NCI-H2029 treated with DMSO at 0.1 percent for 48 hours (cell line): ENCODE data around the gene METTL8.
"Not testable (repeated sequence)": the region's sequence is repeated elsewhere in the genome, so short reads cannot be mapped to it uniquely, and the experiment has no call there.

Experiments used
- DNase-seq: peaks from one replicate; lab custom pipeline; 2025; lab: John Stamatoyannopoulos, UW

Gene METTL8

DNA sequence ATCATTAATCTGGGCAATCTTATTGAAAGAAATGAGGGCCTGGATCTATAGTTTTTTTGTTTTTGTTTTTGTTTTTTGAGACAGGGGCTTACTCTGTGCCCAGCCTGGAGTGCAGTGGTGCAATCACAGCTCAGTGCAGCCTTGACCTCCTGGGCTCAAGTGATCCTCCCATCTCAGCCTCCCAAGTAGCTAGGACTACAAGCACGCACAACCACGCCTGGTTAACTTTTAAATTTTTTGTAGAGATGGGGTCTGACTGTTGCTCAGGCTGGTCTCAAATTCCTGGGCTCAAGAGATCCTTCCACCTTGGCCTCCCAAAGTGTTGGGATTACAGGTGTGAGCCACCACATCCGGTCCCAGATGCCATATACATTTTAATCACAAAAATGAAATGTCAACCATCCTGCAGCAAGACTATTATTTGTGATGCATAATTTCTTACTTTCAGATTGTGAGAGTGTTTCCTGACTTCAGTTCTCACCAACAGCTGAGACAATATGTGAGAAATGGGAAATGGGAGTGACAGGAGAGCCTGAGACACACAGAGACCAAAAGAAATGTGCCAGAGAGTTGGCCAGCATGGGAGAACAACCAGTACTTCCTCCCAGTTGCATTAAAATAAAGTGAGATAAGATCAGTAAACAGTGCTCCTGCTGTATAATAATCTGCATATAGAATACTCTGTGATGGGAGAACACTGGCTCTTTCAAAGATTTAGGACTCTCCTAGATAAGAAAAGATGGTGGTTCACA is 87.6 kb downstream of the METTL8 start:
- no peak for DNase-seq

DNA sequence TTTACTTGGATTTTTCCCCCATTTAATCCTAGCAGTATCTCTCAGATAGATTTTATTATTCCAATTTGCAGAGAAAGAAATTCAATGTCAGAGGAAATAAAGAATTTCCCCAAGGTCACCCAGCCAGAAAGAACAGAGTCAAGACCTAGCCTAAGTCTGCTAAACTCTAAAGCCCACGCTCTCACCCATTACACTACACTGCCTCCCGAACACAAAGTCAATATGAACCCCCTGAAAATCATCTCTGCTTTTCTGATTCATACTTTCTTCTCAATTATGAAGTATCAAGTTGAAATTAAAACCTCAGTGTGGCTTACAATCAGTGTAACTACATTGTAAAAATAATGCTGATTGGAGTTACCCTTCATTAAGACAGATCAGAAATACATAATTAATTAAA is 89.6 kb downstream of the METTL8 start:
- DNase-seq: no peak

DNA sequence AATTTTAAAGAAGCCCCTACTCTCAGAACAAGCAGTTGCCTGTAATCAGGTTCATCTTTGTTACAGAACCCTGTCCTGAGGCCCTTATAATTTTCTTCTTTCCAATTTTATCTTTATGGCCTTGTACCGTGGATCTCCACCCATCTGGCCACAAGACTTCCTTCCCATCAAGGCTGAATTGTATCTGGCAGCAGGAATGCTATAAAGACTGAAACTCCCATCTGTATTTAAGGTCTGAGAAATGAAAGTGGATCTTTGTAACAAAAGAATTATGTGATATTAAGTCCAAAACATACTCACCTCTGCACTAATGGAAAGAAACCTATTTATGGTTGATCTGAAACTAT is 91.8 kb downstream of the METTL8 start:
- DNase-seq: no peak

DNA sequence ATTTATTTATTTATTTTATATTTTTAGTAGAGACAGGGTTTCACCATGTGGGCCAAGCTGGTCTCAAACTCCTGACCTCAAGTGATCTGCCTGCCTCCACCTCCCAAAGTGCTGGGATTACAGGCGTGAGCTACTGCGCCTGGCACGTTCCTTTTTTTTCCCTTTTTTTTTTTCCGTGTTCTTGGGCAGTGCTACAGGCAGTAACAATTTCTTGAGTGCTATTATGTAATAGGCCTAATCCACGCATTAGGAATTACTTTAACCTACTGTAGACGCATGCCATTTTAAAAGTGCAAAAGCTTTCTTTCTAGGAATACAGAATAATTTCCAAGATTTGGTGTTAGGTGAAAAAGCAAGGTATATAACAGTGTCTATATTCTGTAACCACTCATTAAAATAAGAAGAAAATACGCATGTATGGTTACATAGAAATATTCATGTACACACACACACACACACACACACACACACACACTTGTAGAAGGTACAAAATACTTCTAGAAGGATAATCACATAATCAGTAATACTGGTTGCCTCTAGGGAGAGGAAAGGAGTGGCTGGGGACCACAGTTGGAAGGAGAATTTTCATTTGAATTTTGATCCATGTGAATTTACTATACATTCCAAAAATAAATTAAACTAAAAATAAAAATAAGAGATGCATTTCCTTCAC is 92.3 kb downstream of the METTL8 start:
- no peak for DNase-seq

DNA sequence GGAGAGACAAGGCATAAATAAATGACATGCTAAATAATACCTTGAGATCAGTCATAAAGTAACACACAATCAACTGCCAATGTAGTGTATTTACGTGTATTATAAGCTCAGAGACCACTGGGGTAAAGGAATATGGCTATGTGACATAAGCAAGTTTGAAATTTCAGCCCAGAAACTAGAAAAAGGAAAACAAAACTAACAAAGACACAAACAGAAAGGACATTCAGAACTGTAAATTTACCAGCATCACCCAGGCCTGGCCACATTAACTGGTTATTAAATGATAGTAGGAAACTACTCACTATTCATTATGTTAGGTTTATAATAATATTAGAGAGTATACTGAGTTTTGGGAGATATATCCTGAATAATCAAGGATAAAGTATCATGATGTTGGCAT is 98.8 kb downstream of the METTL8 start:
- no peak for DNase-seq

DNA sequence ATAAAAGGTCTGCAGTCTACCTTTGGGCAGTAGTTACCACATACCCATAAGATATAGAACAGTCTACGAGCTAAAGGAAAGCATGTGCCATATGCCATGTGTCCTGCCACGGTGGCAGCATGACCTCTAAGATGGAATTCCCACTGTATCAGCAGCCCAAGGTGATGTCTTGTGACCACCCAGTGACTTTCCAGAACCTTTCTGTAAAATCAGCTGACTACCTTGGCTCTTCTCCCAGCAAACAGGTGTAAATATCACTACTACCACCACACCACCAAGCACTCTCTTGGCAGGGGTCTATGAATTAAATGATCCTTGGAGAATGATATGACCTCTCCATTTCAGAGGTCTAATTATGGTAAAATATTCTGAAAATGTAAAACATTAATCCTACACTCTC is 99.6 kb downstream of the METTL8 start:
- DNase-seq: no peak

DNA sequence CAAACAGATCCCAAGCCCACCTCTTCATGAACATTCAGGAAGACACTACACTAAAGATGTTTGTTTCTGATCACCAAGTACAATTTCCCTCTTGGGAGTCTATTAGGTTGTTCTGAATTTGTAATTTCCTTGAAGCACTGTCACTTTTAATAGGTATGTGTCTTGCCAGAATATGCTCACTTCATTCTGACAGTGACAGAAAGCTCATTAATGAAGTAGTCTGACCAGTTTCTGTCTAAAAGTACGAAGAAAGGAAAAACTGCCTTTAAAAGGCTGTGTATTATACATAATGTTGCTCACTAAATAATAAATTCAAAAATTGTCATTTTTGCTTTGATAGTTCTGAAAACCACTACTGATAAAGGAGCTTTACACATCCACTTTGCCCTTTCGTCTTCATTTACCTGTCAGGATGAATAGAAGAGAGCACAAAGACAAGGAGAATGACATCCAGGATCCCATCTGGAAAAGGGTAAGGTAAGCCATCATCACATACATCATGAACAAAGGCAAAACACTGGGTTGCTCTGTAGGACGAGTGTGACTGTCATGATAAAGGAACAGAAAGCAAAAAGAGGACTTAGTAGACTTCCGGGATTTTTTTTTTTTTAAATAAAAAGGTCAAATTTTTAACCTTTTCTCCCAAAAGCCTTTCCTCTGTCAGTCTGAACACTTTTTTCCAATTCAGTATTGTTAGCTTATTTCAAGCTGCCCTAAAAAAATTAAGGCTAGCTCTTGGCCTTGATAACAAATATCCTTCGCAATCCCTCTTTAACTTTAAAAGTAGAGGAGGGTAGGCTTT is 103.4 kb downstream of the METTL8 start:
- DNase-seq: no peak

DNA sequence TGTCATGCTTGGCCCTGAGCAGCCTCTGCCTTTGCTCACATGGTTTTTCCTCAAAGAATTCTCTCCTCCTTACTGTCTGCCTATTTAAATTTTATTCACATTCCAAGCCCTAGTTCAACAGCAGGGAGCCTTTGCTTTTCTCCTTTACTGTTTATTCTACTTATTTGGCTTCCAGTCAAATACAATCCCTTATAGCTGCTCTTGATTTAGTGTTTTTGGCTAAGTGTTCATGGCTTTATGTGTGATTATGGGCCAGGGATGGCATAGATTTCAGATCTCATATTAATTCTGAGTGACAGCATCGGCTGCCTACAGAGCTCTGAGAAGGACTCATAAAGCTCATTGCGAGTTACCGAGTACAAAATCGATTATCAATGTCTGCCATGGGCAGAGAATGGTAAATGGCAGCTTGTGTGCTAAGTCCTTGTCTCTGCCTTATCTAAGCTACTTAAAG is 106.7 kb downstream of the METTL8 start:
- DNase-seq: no peak

DNA sequence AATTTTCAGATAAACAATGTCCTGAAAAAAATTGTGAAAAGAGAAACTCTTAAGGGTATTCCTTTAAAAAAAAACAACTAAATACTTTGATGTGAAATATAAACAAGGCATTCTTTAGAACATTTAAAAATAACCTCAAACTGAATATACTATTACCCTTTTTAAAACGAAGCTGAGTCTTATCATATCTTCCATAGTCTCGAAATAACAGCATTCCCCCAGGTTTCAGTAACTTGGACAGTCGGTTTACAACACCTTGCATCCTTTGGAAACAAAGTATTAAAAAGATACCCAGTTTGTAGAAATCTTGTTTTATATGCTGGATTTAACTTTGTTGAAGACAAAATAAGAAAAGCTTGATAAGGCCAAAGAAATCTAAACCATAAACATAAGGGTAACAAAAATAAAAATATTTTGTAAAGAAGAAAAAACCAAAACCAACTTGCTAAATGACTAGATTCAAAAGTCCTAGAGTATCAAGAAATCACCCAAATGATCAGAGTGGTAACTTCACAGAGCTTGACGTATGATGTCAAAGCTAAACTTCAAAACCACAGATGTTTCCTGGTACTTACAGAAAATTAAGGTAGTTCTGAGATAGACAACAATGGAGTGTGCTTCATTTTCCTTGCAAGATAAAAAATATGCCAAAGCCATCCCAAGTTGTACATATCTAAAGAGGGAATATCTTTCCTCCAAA is 107.8 kb downstream of the METTL8 start:
- DNase-seq: no peak

DNA sequence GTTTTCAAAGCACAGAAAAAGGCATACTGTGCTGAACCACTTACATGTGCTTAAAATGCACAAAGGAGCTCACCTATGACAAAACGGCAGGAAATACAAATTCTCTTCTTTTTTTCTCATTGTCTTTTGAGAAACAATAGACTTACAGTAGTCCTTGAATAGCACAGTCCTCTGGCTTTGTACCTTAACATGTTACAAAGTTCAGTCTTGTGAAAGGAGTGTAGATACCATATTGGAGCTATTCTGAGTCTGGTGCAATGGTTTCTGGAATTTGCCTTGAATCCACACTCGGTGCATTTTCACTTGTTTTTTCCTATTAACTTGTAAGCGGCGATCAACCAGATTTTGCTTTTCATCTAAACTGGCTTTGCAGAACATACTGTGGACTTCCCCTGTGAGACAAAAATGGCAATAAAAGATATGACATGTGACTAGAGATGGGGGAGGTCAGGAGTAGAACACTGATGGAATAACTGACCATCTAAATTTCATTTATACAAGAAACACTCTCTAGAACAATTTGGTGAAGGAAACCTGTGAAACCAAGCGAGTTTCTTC is 109.7 kb downstream of the METTL8 start:
- no peak for DNase-seq

DNA sequence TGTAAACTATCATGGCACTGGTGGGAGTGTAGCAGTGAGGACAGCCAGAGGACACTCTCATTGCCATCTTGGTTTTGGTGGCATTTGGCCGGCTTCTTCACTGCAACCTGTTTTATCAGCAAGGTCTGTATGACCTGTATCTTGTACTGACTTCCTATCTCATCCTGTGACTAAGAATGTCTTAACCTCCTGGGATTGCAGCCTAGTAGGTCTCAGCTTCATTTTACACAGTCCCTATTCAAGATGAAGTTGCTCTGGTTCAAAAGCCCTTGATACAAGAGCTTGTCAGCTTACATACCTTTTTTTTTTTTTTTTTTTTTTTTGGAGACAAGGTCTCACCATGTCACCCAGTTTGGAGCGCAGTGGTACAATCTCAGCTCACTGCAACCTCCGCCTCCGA is 110.9 kb downstream of the METTL8 start:
- DNase-seq: no peak

DNA sequence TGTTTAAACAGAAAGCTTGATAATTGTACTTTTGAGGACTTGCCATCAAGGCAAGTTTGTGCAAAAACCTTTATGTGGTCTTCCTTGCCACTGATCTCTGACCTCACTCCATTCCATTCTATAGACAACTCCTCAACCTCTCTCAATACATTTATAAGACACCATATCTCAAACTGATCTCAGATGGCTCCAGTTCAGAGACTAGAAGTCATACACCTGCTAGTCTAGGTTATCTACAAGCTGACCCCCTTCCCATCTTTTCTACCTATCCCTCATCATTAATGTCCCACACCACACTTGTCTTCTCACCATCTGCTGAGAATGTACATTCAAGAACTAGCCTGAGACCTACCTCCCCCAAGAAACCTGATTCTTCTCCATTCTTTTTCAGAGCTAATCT is 113.1 kb downstream of the METTL8 start:
- no peak for DNase-seq

DNA sequence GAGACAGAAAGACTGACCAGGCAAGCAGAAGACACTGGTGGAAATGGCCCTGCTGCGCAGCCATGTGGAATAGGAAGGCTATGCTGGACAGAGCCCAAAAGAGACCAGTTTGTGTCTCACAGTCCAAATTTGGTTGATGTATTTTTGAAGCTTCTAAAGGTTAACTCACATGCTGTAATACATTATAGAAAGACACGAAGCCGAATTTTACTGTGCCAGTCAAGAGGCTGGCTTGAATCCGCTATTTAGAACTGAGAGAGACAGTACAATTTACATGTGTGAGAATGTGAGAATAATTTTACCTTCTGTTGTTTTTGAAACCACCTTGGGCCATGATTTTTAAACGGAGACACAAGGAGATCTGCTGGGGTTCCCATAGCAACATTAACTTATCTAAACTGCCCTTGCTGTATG is 113.6 kb downstream of the METTL8 start:
- DNase-seq: no peak

DNA sequence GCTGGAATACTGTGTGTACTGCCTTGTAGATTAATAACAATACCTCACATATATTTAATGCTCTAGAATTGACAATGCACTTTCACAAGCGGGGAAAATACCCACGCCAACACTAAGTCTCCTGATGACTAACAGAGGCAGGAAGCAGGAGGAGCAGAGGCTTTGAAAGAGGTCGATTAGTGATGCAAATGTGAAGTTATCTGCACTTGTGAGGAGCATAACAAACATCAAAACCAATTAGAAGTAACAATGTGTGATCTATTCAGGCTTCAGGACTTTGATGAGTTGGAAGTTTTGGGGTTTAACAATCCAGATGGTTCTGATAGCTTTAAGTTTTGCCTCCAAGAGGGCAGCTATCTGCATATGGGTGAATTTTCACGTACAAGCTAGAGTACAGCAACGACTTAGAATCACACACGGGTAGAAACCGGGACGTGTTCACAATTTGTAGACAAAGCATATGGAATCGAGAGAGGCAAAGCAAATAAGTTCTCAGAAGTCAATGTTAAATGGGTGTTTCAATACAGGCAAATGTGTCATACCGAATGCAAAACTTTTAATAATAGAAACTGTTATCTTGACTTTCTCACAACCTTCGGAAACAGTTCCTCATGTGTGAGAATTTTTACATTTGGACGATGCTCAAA is 114.5 kb downstream of the METTL8 start:
- no peak for DNase-seq

DNA sequence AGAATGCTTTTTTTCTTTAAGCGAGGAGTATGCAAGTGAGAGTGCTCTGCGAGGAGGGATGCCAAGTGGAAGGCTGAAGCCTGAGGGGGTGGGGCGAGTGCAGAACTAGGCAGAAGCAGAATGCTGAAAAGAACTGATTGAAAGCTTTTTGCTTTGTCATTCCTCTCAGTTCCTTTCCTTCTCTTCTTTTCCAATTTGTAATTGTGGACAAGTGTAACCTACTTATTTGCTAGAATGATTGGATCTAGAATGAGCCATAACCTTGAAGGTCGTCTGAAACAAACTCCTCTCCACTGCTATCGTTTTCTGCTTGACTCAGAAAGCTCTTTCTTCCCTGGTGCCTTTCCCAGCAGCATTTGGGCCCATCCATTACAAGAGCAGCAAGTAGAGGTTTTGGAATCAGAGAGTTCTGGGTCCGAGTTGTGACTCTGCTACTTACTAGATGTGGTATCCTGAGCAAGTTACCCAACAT is 115.3 kb downstream of the METTL8 start:
- DNase-seq: no peak

DNA sequence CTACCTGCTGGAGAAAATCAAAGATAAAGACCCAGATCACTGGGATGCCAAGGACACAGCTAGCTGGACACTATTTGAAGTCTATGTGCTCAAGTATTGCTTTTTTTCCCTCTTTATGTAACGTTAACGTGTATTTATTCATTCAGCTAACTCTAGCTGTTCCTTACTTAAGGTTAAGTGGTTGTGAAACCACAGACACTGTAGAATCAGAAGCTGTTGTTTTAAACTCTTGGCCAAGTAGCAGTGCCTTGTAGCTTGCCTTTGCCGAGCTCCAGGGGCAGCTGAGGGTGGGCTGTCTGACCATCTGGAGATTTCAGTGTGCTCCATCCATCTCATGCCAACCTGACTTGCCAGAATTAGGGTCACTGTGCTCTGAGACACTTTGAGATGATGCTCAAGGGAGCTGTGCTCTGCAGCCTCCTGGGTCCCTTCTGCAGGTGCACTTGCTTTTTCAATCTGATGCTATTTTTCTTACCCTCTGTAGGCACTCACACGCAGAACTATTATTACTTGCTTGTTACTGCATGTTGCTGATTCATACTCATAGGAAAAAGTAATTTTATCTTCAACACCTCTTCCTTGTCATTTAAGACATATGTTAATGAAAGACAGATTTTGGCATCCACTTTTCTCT is 116.2 kb downstream of the METTL8 start:
- DNase-seq: no peak

DNA sequence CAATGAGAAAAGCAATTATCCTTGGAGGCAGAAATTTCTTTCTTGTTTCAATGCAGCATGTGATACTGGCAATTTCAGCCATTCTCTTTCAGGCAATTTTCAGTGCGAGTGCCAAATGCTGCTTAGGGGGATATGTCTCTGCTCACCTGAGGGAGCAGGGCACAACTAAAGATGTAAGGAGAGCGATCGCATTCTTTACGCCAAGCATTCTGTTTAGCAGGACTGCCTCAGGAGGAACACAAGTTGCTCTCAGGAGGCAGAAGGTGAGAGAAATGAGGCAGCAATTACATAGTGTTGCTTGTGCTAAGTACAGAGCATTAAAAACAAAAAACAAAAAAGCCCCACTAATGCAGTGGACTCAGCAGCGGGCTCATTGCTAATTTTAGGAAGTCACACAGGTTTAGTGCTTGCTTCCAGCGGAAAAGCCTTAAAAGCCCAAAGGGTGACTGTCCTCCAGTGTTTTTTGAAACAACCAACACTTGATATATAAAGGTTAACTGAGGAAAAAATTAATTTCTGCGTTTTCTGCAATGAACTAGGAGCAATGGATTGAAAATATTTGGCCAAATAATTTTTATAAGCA is 116.9 kb downstream of the METTL8 start:
- no peak for DNase-seq

DNA sequence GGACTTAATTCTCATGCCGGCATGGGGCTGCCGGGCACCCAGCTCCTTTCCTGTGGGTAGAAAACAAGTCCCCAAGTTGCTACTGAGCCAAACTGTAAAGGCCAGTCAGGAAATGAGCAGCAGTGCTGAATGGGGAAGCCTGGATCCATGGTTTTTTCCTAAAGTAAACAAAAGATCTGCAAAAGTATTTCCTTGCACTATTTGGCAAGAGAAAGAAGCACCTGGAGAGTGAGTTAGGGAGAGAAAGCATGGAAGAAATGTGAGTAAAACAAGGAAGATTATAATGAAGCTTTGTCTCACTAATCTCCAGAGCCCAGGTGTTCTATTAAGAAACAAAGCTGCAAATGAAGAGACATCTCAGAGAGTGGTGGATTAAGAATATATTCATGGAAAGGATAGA is 117.6 kb downstream of the METTL8 start:
- DNase-seq: no peak

DNA sequence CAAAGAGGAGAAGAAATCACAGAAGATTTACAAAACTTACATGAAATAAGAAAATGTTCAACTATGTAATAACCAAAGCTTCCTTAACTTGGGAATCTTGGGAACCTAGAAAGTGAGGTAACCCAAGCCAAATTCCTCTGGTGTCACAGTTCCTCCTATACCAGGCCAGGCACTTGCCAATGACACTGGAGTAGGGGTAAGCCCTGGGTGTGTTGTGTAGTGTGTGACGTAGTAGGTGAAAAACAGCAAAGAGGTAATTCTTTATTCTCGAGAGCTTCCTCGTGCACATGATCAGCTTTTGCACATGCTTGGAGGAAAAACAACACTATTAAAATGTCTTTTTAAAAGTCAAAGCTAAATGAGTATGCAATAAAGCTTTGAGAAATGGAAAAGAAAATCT is 118.0 kb downstream of the METTL8 start:
- no peak for DNase-seq

DNA sequence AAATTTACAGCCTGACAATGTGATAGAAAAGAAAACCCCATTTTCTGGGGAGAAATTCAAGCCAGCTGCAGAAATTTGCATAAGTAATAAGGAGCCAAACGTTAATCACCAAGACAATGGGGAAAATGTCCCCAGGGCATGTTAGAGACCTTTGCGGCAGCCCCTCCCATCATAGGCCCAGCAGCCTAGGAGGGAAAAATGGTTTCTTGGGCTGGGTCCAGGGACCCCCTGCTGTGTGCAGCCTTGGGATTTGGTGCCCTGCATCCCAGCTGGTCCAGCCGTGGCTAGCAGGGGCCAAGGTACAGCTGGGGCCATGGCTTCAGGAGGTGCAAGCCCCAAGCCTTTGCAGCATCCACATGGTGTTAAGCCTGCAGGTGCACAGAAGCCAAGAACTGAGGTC is 121.6 kb downstream of the METTL8 start:
- DNase-seq: not testable (repeated sequence)

DNA sequence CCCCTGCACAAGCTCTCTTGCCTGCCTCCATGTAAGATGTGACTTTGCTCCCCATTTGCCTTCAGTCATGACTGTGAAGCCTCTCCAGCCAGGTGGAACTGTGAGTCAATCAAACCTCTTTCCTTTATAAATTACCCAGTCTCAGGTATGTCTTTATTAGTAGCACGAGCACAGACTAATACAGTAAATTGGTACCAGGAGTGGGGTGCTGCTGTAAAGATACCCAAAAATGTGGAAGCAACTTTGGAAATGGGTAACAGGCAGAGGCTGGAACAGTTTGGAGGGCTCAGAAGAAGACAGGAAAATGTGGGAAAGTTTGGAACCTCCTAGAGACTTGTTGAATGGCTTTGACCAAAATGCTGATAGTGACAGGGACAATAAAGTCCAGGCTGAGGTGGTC is 122.2 kb downstream of the METTL8 start:
- not testable (repeated sequence) for DNase-seq
